Endothelial cell of umbilical vein (primary cell): Measurements from ENCODE around the gene ZNF146. TPM values are rescaled to one million over a fixed set of nuclear protein-coding genes. Genes with fewer than 3 reads are reported as not detected.

Experiments used
- BruUV-seq: library from RNA; stranded (reverse); fragments of 400-500 nt; replicated peaks from 2 replicates; lab custom pipeline; 2021; lab: Mats Ljungman, UMichigan
- CTCF ChIA-PET: fragments of 300-600, 350-600 bp; sonication (Branson Sonifier 250); formaldehyde crosslinking; loops from one replicate; lab custom pipeline; 2021; ENCODE audit warnings: antibody characterized with exemption, inconsistent platforms; lab: Charles Lee
- POLR2A ChIA-PET: fragments of 300-600, 350-600 bp; sonication (Branson Sonifier 250); formaldehyde crosslinking; loops from one replicate; lab custom pipeline; 2021; ENCODE audit warnings: antibody characterized with exemption, inconsistent platforms; lab: Charles Lee
- DNase-seq: peaks from one replicate; pipeline ENCODE4 v3.0.0-alpha.2; 2011; ENCODE audit warnings: low read depth, low spot score
- FAIRE-seq: peaks from 2 replicates; lab custom pipeline; 2011; peaks lifted over from hg19 to GRCh38; lab: Jason Lieb, UNC
- H2AFZ ChIP-seq: 2 replicates; pipeline ENCODE4 v1.6.0; 2012; ENCODE audit warnings: low read depth, low read length, control low read depth, inconsistent platforms
- H3K27ac ChIP-seq: 2 replicates; pipeline ENCODE4 v1.5.1; 2011; ENCODE audit warnings: low read depth, mild to moderate bottlenecking, control low read depth, low read length, moderate library complexity; ENCODE audit not compliant: insufficient read depth
- H3K27me3 ChIP-seq, 2 experiments: 2 replicates each; pipeline versions ENCODE4 v1.6.0 to v1.6.1; 2011; ENCODE audit warnings: low read length in 2 of 2, mixed read lengths in 1 of 2; ENCODE audit not compliant: control insufficient read depth in 2 of 2, insufficient read depth in 2 of 2
- H3K36me3 ChIP-seq, 2 experiments: 2 replicates in 1 of 2; 3 replicates in 1 of 2; pipeline ENCODE4 v1.5.1; 2011; ENCODE audit warnings: low read length in 2 of 2, mild to moderate bottlenecking in 1 of 2, moderate library complexity in 1 of 2; ENCODE audit not compliant: control insufficient read depth in 2 of 2, insufficient read depth in 2 of 2; ENCODE audit errors: extremely low read depth in 1 of 2
- H3K4me1 ChIP-seq: 3 replicates; pipeline ENCODE4 v1.5.1; 2011; ENCODE audit warnings: mild to moderate bottlenecking, low read length; ENCODE audit not compliant: control insufficient read depth, insufficient read depth; ENCODE audit errors: extremely low read depth
- H3K4me2 ChIP-seq: 2 replicates; pipeline ENCODE4 v1.6.1; 2011; ENCODE audit warnings: low read length, control low read depth, mixed read lengths; ENCODE audit not compliant: insufficient read depth
- H3K4me3 ChIP-seq, 3 experiments: fragments of 200-600 bp in 1 of 3; sonication (generic), shearing (Covaris generic) in 1 of 3; replicated peaks in 1 of 3; 2 replicates each; pipeline ENCODE4 v1.5.1; 2011 to 2016; ENCODE audit warnings: control low read depth in 3 of 3, low read length in 3 of 3, mild to moderate bottlenecking in 2 of 3, inconsistent platforms in 1 of 3, low read depth in 1 of 3, moderate library complexity in 1 of 3; ENCODE audit not compliant: insufficient read depth in 1 of 3
- H3K79me2 ChIP-seq: 2 replicates; pipeline ENCODE4 v1.6.0; 2012; ENCODE audit warnings: low read length, inconsistent platforms; ENCODE audit not compliant: control insufficient read depth, insufficient read depth
- H3K9ac ChIP-seq: replicated peaks from 2 replicates; pipeline ENCODE3; 2011; ENCODE audit warnings: low read length, control low read depth; ENCODE audit not compliant: insufficient read depth; ENCODE audit errors: extremely low read depth
- H3K9me1 ChIP-seq: replicated peaks from 3 replicates; pipeline ENCODE4 v1.6.0; 2011; ENCODE audit warnings: mild to moderate bottlenecking, low read length; ENCODE audit not compliant: control insufficient read depth, insufficient read depth; ENCODE audit errors: extremely low read depth
- H3K9me3 ChIP-seq: replicated peaks from 2 replicates; pipeline ENCODE4 v1.5.1; 2012; ENCODE audit warnings: low read length, inconsistent platforms; ENCODE audit not compliant: control insufficient read depth, insufficient read depth
- H4K20me1 ChIP-seq: replicated peaks from 2 replicates; pipeline ENCODE3; 2011; ENCODE audit warnings: mild to moderate bottlenecking, low read length; ENCODE audit not compliant: control insufficient read depth, insufficient read depth; ENCODE audit errors: extremely low read depth
- CTCF ChIP-seq, 2 donors: IDR thresholded peaks; 1 replicate in 1 of 2; 2 replicates in 1 of 2; pipeline ENCODE4 v1.5.1; 2011; ENCODE audit warnings: low read length in 2 of 2, mild to moderate bottlenecking in 2 of 2, moderate library complexity in 2 of 2, control low read depth in 1 of 2, inconsistent platforms in 1 of 2, low read depth in 1 of 2; ENCODE audit not compliant: insufficient read depth in 1 of 2; ENCODE audit errors: extremely low read depth in 1 of 2
- EZH2 ChIP-seq: IDR thresholded peaks from 2 replicates; pipeline ENCODE4 v1.6.1; 2012; ENCODE audit warnings: borderline replicate concordance, low read depth, mild to moderate bottlenecking, moderate library complexity, low read length, inconsistent platforms; ENCODE audit not compliant: severe bottlenecking
- FOS ChIP-seq: IDR thresholded peaks from 2 replicates; pipeline ENCODE4 v1.6.1; 2011; ENCODE audit warnings: mild to moderate bottlenecking, low read length, moderate library complexity, borderline replicate concordance; ENCODE audit not compliant: insufficient read depth
- GATA2 ChIP-seq: IDR thresholded peaks from 2 replicates; pipeline ENCODE4 v1.7.0; 2011; ENCODE audit warnings: low read depth, mild to moderate bottlenecking, moderate library complexity, mixed read lengths, low read length; ENCODE audit not compliant: insufficient read length, insufficient read depth
- JUN ChIP-seq: IDR thresholded peaks from 2 replicates; pipeline ENCODE4 v1.6.1; 2011; ENCODE audit warnings: borderline replicate concordance, low read depth; ENCODE audit not compliant: insufficient read length, insufficient read depth
- MAX ChIP-seq: IDR thresholded peaks from 2 replicates; pipeline ENCODE4 v1.6.1; 2011; ENCODE audit not compliant: insufficient read depth, insufficient read length
- MYC ChIP-seq: IDR thresholded peaks from one replicate; pipeline ENCODE4 v1.6.1; 2011; ENCODE audit warnings: mild to moderate bottlenecking, low read depth, low read length
- POLR2A ChIP-seq: IDR thresholded peaks from 2 replicates; pipeline ENCODE4 v1.6.1; 2012; ENCODE audit warnings: low read depth, mild to moderate bottlenecking, control low read depth, low read length
- POLR2AphosphoS5 ChIP-seq: IDR thresholded peaks from 2 replicates; pipeline ENCODE4 v1.6.1; 2012; ENCODE audit warnings: low read depth, mild to moderate bottlenecking, control low read depth, low read length, moderate library complexity; ENCODE audit not compliant: insufficient read depth
- dilution Hi-C: fragments of 300-500 bp; cut with MboI; formaldehyde crosslinking; loops from one replicate; pipeline ENCODE4 v1.15.0; 2019; ENCODE audit warnings: low sequenced_read_pairs; ENCODE audit not compliant: extremely low pct_ligation_motif_present
- intact Hi-C: fragments of 100-400 bp; cut with micrococcal nuclease; formaldehyde crosslinking; loops from one replicate; pipeline ENCODE4 v1.10.0; 2022
- polyA plus RNA-seq, 4 experiments: library from polyadenylated mRNA; depleted of rRNA in 3 of 4; stranded (reverse) in 3 of 4; unstranded in 1 of 4; fragments of >200 nt; gene quantifications; 2 replicates each; pipeline versions ENCODE4 v1.2.1 to v1.2.3, GENCODE V29; 2011 to 2012; ENCODE audit warnings: missing spikeins in 1 of 4
- total RNA-seq: library from RNA; stranded (reverse); gene quantifications from 2 replicates; pipeline ENCODE4 v1.2.3, GENCODE V29; 2021

ZNF146 gene
- total and polyA plus RNA-seq, 2 donors (not counting 3 experiments of a cell fraction or from before 2014, with no cell fraction given), result 17.8 to 63.3 TPM

- no peak overlapping the region for H3K9ac ChIP-seq
- H3K79me2 ChIP-seq, result peaks cover 11% of the 10 kb centered on the region
- no peaks in the 10 kb centered on the region for H3K9me3 ChIP-seq
- DNase-seq (no peak), FAIRE-seq (no peak)
- H4K20me1 ChIP-seq, result no peaks in the 10 kb centered on the region
- H3K27ac ChIP-seq, result no peak overlapping the region
- no peaks in the 10 kb centered on the region for H3K36me3 ChIP-seq
- ChIA-PET CTCF (no interaction called here), POLR2A (no interaction called here)
- TF ChIP-seq POLR2A (no peak), MYC (no peak), GATA2 (no peak), POLR2AphosphoS5 (no peak)
- no peak overlapping the region for H2AFZ ChIP-seq
- H3K4me3 ChIP-seq, result no peak overlapping the region
- H3K4me1 ChIP-seq, result peaks cover 3% of the 10 kb centered on the region
- H3K27me3 ChIP-seq, result no peaks in the 10 kb centered on the region
- intact Hi-C loops (loop anchor here (10.0 kb wide), 2 partner anchors 274 to 564 kb away; partner anchors contain the start of genes ZNF566 and ZNF850), dilution Hi-C loops (no loop called here)
- H3K9me1 ChIP-seq, result no peaks in the 10 kb centered on the region
- H3K4me2 ChIP-seq, result no peak overlapping the region
- no TSS peak for BruUV-seq
Measured at GRCh38 chr19:36210497-36210896, 4.4 kb upstream of the ZNF146 start.

- H3K9ac ChIP-seq, result no peak overlapping the region
- ChIA-PET CTCF (no interaction called here), POLR2A (no interaction called here)
- H3K9me1 ChIP-seq, result no peaks in the 10 kb centered on the region
- H3K27me3 ChIP-seq, result no peaks in the 10 kb centered on the region
- H3K9me3 ChIP-seq, result no peaks in the 10 kb centered on the region
- FAIRE-seq (no peak), DNase-seq (no peak)
- intact Hi-C loops (loop anchor here (10.0 kb wide), 2 partner anchors 272 to 562 kb away; partner anchors contain the start of genes ZNF566 and ZNF850), dilution Hi-C loops (no loop called here)
- H3K4me3 ChIP-seq, result no peak overlapping the region
- H2AFZ ChIP-seq, result no peak overlapping the region
- H3K27ac ChIP-seq, result no peak overlapping the region
- peaks cover 5% of the 10 kb centered on the region for H3K4me1 ChIP-seq
- no peaks in the 10 kb centered on the region for H4K20me1 ChIP-seq
- no peaks in the 10 kb centered on the region for H3K36me3 ChIP-seq
- BruUV-seq, result no TSS peak
- H3K4me2 ChIP-seq, result no peak overlapping the region
- peaks cover 35% of the 10 kb centered on the region for H3K79me2 ChIP-seq
- no peak for TF ChIP-seq EZH2
- TF ChIP-seq JUN, result no peak
- TF ChIP-seq CTCF (IDR thresholded peaks at IDR 0.05; ENCODE audit: extremely low read depth in 1 of 2, insufficient read depth in 1 of 2, low read depth in 1 of 2, low read length in 2 of 2), result no peak
- TF ChIP-seq POLR2A, result no peak
- TF ChIP-seq POLR2AphosphoS5, result no peak
- no peak for TF ChIP-seq FOS
- TF ChIP-seq GATA2, result no peak
- no peak for TF ChIP-seq MAX
- TF ChIP-seq MYC, result no peak
Measured at GRCh38 chr19:36212895-36213294, 2.0 kb upstream of the ZNF146 start.
